ENCODE data around the gene SNORC.

The SNORC gene

DNA sequence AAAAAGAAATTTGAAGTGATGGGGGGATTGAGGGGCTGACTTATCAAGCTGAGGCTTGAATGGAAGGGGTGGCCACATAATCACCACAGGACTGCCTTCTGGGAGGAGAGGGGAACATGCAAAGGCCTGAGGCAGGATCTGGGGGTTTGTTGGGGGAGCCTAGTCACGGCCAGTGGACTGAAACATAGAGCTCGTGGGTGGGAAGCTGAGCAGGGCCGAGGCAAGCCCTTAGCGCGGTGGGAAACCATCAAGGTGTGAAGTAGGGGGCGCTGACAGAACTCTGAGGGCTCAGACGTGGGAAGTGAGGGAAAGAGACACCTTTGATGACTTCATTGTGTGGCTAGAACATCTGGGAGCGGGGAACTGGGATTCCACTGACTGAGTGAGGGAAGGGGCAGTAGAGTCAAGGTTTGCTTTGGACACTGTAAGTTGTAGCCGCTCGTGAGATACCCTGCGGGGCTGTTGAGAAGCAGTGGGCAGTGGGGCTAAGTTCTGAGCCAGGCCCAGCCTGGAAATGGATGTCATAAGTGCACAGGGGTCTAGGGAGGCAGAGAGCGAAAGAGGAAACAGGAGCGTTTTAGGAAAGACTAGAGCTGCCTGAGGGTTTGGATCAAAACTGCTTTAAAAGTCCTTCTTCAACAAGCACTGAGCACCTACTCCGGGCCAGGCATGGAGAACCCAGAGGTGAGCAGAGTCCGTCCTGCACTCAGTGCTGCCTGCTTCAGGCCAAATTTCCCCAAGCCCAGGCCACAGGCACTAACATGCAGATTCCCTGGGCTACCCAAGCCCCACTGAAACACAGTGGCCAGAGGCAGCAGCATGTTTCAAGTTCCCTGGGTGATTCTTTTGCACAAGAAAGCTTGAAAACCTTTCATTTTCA, 686 bp upstream of the SNORC start:
- DNase-seq, result no peak

- no peak for DNase-seq
These were observed 805 bp downstream of the SNORC start for GRCh38 chr2:232870766-232871371.

DNA sequence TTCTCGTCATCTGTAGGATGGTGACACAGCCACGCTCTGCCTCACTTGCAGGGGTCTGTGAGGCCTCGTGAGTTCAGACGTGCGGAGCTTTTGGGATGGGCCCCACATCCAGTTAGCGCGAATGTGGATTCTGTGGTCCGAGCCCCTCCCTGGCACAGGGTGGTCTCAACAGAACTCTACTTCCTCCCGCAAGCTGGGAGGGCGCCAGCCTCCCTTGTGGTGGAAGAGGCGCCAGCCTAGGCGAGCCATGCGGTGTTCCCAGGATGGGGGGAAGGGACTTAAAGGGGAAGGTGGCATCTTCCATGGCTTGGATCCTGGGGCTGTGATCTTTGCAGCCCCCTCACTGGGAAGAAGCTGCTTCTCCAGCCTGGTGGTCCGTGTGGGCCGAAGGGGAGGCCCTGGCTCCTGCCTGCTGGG, 1.4 kb downstream of the SNORC start:
- DNase-seq, result no peak

GRCh38 chr2:232871835-232872736, 2.0 kb downstream of the SNORC start:
- no peak for DNase-seq

GRCh38 chr2:232872826-232873225, 2.8 kb downstream of the SNORC start:
- DNase-seq, result no peak

GRCh38 chr2:232873292-232873908, 3.3 kb downstream of the SNORC start:
- DNase-seq, result no peak

- DNase-seq, result no peak
These were observed 4.0 kb downstream of the SNORC start for GRCh38 chr2:232873909-232874641.

DNA sequence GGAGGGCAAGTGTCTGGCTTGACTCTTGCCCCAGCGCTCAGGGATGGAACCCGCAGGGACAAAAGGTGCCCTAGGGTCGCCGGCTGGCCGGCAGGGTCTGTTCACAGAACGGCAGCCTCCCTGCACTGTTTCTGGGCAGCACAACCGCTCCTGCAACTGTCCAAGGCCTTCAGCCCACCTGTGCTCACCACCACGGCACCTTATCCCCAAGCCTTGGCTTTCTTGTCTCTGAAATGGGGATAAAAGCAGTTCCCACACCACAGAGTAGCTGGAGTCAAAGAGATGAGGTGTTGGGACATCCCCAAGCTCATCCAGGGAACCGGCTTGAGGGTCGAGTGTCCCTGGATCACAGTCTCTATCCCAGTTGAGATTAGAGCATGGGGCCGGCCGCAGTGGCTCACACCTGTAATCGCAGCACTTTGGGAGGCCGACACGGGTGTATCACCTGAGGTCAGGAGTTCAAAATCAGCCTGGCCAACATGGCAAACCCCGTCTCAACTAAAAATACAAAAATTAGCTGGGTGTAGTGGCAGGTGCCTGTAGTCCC, 4.7 kb downstream of the SNORC start:
- no peak for DNase-seq

DNA sequence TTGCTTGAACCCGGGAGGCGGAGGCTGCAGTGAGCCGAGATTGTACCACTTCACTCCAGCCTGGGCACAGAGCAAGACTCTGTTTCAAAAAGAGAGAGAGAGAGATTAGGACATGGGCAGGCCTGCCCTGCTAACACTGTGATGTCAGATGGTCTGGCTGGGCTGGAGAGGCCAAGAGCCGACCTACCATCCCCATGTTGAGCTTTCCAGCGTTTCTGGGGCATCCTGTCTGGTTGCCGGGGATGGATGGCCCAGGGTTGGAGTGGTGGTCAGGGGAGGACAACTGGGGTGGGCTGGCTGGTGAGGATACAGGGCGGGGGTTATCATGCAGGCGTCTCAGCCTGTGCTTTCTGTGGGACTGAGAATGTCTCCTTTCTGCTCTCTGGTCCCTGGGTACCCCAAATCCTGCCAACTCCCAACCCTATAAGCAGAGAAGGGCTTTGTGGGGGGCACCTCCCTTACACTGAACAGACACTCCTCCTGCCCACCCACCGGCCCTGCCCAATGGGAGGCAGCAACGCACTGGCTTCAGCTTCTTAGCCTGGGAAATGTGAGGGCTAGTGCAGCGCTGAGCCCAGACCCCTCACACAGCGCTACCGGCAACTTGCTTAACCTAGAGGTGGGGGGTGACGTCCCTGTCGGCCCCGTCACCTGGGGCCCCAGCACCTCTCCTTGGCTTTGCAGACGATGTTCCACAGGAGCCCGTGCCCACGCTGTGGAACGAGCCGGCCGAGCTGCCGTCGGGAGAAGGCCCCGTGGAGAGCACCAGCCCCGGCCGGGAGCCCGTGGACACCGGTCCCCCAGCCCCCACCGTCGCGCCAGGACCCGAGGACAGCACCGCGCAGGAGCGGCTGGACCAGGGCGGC, 5.4 kb downstream of the SNORC start:
- no peak for DNase-seq

- DNase-seq, result no peak
These were observed 6.3 kb downstream of the SNORC start for GRCh38 chr2:232876161-232876977.

DNA sequence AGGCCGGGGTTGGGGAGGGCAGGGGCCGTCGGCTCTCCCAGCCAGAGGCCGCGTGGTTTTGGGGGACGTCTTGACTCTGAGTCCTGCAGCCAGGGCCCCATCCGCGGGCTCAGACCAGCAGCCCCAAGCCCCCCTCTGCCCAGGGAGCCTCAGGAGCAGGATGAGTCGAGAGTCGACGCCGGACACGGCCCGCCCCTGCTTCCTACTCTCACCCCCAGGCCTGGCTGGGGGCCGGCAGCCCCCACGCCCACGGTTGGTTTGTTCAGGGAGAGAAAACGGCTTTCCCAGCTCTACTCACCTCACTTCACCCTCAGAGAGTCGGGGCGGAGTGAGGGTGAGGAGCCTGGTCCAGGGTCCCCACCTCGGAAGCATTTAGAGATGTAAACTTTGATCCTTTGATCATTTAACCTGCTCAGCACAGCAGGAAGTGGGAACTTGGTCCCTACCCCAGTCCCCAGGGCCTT, 6.9 kb downstream of the SNORC start:
- DNase-seq, result no peak

DNA sequence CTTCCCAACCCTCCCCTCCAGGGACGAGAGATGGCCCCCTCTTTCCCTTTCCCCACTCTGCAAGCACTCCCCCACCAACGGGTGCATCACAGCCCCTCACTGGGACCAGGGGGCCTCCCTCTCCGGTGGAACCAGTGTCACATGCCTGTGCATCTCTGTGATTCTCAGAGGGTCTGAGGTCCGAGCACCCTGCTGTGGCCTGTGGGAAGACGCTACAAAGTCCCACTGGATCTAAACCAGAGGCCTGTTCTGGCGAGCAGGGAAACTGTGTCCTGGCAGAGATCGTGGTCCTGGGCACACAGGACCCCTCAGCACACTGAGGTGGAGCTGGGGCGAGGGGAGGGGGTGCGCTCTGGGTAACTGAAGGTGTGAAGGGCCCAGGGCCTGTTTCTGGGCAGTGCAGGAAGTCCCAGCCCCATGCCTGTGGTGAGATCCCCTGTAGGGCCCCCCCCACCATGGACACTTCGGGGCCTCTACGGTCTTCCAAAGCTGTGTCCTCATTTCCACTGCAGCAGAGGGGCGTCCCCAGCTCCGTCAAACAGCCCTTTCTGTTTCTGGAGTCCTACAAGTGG, 8.0 kb downstream of the SNORC start:
- DNase-seq, result no peak

DNA sequence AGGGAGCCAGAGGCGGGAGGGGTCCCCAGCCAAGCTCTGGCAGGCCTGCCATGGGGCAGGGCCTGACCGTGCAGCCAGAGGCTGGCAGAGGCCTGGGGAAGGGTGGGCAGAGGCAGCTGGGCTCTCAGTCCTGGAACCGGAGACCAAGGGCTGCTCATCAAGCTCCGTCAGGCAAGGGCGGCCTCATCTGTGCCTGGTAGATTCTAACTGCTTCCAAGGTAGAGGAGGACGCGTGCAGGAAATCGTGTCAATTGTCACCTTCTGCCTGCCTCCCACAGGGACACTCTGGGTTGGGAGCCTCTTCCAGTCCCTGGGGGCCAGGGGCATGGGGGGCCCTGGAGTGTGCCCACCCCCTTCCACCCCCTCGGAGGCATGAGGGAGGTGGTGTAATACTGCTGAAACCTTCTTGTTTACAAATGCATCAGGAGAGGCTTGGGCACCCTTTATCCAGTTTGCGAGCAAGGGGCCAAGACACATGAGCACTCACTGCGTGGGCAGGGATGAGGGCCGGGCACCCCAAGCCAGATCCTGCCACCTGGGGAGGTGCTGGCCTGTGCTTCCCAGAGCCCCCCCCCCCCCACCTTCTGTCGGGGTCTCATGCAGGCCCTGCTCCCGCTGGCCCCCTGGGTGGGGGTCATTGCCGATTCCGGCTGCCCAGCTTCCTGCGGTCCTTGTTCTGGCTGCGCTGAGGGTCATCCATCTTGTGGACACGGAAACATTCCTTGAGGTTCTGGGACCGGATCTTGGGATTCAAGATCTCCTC, 9.0 kb downstream of the SNORC start:
- DNase-seq, result no peak

GRCh38 chr2:232879618-232880494, 9.8 kb downstream of the SNORC start:
- DNase-seq, result no peak

DNA sequence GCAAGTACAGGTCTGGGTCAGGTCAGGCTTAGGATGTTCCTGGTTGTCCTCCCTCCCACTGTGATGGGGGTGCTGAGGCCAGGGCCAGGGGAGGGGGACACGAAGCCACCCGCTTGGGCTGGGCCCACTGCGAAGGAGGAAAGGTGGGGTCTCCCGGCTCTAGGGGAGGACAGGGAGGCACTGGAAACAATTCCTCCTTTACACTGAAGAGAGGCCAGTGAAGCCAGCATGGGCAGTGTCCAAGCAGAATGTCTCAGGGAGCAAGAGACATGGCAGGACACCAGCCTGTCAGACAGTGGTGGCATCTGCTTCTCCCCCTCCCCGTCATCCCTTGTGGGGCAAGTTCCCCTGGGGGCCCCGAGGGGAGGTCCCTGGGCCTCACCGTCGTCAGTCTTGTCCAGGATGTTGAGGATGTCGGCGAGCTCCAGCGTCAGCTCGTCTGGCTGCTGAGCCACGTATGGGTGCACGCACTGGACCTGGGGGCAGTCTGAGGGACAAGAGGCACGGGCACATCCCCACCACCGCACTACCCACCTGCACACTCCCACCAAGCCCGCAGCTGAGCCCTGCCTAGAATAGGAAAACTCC, 10.8 kb downstream of the SNORC start:
- no peak for DNase-seq

DNA sequence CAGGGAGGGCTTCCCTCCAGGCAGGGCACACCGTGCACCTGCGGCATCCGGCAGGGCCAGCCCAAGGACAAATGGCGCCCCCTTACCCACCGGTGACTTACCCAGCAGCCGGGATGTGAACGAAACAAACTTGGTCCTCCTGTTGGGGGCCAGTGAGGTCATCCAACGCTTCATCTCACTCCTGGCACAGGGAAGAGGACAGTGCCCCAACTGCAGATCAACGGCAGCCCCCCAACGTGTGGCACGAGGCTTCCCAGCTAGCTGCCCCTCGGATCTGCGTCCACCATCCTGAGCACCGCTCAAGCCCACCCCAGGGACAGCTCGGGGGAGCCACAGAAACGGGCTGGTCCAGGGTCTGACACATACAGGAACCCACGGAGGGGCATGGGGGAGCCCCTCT, 12.0 kb downstream of the SNORC start:
- DNase-seq, result no peak

GRCh38 chr2:232882505-232883115, 12.5 kb downstream of the SNORC start:
- no peak for DNase-seq
